HG02610 (cell line): ENCODE results near the gene YY1AP1.
"Not testable (repeated sequence)": the region's sequence is repeated elsewhere in the genome, so short reads cannot be mapped to it uniquely, and the experiment has no call there.

Experiments
- ATAC-seq: cut with Tn5 transposase; IDR thresholded peaks from one replicate; pipeline ENCODE4 v1.9.1; 2021; ENCODE audit warnings: mild to moderate bottlenecking, moderate library complexity; ENCODE audit not compliant: unreplicated experiment

Gene YY1AP1, protein sequence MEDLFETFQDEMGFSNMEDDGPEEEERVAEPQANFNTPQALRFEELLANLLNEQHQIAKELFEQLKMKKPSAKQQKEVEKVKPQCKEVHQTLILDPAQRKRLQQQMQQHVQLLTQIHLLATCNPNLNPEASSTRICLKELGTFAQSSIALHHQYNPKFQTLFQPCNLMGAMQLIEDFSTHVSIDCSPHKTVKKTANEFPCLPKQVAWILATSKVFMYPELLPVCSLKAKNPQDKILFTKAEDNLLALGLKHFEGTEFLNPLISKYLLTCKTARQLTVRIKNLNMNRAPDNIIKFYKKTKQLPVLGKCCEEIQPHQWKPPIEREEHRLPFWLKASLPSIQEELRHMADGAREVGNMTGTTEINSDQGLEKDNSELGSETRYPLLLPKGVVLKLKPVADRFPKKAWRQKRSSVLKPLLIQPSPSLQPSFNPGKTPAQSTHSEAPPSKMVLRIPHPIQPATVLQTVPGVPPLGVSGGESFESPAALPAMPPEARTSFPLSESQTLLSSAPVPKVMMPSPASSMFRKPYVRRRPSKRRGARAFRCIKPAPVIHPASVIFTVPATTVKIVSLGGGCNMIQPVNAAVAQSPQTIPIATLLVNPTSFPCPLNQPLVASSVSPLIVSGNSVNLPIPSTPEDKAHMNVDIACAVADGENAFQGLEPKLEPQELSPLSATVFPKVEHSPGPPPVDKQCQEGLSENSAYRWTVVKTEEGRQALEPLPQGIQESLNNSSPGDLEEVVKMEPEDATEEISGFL

DNA sequence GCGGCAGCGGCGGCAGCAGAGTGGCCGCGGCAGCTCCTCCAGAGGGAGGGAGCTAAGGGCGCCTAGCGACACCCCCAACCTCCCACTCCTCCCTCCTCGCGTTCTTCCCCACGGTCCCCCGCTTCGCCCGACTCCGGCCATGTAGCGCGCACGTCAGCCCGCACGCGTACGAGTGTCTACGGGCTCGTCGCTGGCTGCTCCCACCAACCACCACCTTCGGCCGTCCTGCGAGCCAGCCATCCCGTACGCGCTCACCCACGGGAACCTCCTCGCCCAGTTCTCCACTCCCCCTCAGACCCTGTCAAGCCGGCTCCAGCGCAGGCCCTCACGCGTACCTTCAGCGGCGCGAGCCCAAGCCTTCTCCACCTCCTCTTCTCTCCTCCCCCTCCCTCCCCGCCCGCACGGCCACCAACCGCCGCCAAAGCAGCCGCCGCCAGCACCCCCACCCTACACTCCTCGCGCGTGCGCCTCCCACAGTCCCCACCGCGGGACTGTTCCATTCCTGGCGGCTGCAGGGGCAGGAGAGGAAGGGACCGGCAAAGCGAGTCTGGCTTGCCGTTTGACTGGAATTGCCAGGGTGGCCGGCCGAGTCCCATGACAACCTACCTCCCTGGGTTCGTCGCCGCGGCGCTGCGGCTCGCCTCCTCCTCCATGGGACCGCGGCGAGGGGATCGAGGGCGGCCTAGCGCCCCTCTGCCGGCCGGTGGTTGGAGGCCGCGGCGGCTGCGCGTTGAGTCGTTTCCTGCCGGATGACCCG, at the start of gene YY1AP1:
TSS of gene YY1AP1 (minus strand) at position 451 of the 757 bp plus-strand sequence. CDS start 8,338 bp downstream, outside the sequence.
- ATAC-seq = peak; percentile 81

DNA sequence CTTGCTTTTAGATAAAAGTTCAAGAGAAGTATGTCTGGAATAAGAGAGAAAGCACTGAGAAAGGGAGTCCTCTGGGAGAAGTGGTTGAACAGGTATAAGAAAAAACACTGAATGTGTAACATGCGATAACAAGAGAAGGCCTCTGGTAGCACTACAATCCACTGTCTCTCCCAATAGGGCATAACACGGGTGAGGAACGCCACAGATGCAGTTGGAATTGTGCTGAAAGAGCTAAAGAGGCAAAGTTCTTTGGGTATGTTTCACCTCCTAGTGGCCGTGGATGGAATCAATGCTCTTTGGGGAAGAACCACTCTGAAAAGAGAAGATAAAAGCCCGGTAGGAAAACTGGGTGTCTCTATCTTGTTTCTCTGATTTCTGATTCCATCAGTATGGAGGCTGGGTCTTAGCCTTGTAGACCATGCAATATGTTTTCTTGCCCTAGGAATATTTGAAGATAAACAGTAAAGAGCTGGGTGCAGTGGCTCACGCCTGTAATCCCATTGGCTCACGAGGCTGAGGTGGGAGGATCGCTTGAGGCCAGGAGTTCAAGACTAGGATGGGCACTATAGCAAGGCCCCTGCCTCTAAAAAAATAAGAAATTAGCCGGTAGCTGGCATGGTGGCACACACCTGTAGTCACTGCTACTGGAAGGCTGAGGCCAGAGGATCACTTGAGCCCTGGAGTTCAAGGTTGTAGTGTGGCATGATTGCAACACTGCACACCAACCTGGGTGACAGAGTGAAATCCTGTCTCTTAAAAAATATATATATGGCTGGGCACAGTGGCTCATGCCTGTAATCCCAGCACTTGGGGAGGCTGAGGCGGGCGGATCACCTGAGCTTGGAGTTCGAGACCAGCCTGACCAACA, 40.7 kb upstream of the YY1AP1 start:
- ATAC-seq = no peak

DNA sequence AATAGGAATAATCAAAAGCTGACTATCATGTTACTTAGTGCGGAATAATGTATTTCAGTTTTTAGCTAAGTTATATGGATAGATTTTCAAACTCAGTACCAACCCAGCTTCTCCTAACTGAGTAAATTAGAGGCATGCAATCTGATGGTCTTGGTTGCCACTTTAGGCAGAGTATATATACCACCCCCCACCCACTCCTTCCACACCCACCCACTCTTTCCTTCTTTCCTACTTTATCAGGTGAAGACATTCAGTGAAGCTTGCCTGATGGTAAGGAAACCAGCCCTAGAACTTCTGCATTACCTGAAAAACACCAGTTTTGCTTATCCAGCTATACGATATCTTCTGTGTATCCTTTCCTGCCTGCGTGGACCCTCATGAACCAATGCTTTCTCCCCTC, 36.6 kb upstream of the YY1AP1 start:
- no peak for ATAC-seq

DNA sequence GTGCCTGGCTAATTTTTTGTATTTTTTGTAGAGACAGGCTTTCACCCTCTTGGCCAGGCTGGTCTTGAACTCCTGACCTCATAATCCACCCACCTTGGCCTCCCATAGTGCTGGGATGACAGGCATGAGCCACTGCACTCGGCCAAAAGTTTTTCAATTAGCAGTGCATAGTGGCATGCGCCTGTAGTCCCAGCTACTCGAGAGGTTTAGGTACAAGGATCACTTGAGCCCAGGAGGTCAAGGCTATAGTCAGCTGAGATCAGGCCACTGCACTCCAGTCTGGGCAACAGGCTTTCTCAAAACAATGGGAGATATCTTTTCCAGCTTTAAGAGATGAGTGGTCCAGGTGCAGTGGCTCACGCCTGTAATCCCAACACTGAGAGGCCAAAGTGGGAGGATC, 31.1 kb upstream of the YY1AP1 start:
- ATAC-seq = no peak

DNA sequence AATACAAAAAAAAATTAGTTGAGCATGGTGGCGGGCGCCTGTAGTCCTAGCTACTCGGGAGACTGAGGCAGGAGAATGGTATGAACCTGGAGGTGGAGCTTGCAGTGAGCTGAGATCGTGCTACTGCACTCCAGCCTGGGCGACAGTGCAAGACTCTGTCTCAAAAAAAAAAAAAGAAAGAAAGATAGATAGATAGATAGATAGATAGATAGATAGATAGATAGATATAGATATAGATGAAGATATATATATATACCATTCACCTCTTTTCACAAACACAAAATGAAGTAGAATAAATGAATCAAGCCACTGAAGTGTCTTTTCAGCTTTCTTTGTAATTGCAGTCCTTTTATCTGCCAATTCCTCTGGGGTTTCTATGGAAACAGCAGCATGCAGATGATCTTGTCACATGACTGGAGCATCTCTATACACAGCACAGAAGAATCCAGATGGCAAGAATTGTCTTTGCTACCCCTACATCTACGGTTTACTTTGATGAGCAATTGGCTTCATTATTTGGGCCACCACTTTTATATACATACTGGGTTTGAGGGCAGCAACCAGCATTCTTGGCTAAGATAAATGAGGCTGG, 30.0 kb upstream of the YY1AP1 start:
- not testable (repeated sequence) for ATAC-seq

DNA sequence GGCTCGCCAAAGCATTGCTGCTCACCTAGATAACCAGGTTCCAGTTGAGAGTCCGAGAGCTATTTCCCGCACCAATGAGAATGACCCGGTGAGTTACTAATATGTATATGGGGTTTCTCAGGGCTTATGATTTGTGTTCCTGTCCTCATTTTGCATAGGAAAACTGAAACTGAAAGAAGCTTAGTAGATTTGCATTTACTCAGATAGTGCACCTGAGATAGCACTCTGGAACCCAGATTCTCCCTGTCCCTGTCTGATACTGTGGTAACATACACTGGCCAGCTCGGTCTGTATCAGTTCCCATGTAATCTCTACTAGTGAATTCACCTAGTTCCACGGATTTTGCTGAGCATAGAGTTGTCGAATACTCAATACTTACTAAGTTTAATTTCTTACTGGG, 28.5 kb upstream of the YY1AP1 start:
- ATAC-seq = peak; percentile 87

DNA sequence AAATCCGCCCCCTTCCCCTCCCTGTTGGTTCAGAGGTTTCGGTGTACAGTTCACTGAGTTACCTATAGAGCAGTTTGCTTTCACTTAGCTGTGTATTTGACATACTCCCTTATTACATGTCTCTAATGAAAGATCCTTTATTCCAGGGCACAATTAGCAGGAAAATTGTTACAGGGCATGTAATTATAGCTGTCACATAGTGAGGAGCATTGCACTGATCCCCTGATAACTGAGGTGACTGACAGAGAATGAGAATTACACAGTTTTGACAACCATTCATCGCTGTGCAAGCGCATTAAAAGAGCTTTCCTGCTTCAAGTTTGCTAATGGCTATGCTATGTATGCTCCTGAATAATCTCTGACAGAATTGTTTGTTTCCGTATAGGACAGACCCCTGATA, 27.2 kb upstream of the YY1AP1 start:
- ATAC-seq = no peak

DNA sequence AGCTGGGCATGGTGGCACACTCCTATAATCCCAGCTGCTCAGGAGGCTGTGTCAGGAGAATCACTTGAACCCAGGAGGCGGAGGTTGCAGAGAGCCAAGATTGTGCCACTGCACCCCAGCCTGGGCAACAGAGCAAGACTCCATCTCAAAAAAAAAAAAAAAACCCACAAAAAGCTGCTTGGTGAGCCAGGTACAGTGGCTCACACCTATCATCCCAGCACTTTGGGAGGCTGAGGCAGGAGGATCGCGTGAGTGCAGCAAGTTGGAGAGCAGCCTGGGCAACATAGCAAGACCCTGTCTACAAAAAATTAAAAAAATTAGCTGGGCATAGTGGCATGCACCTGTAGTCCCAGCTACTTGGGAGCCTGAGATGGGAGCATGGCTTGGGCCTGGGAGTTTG, 26.5 kb upstream of the YY1AP1 start:
- ATAC-seq = not testable (repeated sequence)

DNA sequence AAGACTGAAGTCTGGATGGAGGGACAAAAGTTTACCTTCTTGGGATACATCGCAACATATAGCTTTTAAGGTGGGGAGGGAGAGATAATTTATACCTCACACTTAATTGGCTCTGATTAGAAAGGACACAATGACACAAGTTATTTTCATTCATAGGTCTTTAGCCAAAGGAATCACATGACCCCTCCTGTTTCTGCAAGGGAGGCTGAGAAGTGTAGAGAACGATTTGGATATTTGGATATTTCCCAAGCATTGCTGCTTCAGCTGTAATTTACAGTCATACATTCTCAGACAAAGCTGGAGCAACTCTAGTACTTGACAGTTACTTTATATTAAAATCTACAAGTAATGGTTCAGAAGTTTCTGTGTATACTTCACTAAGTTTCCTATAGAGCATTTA, 24.5 kb upstream of the YY1AP1 start:
- ATAC-seq = no peak

DNA sequence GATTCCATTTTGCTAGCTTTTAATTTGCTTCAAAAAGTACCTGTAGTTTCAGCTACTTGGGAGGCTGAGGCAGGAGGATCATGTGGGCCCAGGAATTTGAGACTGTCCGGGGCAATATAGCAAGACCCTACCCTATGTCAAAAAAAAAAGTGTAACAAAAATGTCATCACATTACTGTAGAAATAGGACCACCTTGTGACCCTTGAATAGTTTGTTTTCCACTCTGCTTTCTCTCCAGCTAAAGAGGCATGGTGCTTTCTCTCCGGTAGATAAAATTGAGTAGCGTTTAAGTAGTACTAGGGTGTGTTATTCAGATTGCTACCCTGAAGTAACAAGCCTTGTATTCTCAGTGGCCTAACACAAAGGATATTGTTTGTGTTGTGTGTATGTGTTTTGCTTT, 24.1 kb upstream of the YY1AP1 start:
- not testable (repeated sequence) for ATAC-seq

DNA sequence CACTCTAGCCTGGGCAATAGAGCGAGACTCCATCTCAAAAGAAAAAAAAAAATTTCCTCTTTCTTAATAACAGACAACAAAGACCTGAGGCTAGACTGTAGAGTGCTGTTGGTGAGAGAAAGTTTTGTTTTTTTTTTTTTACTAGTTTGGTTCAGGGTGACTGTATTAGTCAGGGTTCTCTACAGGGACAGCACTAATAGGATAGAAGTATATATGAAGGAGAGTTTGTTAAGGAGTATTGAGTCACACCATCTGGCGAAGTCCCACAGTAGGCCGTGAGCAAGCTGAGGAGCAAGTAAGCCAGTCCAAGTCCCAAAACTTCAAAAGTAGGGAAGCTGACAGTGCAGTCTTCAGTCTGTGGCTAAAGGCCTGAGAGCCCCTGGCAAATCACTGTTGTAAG, 22.9 kb upstream of the YY1AP1 start:
- not testable (repeated sequence) for ATAC-seq

DNA sequence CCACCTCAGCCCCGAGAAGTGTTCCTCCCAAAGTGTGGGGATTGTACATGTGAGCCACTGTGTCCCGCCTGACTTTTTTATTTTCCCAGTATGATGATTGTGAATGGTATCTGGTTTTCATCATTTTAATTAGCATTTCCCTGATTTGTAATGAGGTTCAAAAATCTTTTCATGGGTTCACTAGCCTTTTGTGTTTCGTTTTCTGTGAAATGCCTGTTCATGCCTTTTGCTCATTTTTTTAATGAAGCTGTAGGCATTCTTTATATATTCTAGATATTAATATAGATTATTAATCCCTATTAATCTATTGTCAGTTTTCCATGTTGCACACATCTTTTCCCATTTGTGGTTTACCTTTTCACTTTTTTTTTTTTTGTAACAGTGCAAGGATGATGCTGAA, 20.8 kb upstream of the YY1AP1 start:
- no peak for ATAC-seq

DNA sequence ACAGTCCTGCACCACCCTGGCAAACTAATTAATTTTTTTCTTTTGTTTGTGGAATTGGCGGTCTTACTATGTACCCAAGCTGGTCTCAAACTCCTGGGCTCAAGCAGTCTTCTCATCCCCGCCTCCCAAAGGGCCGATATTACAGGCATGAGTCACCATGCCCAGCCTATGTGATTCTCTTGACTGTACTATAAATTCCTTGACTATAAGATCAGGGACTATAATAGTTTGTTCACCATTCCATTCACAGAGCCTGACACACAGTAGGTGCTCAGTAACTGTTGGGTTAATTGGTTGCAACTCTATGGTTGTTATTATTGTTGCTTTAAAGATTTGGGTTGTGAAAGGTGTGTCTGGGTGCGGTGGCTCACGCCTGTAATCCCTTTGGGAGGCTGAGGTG, 17.6 kb upstream of the YY1AP1 start:
- ATAC-seq = no peak

DNA sequence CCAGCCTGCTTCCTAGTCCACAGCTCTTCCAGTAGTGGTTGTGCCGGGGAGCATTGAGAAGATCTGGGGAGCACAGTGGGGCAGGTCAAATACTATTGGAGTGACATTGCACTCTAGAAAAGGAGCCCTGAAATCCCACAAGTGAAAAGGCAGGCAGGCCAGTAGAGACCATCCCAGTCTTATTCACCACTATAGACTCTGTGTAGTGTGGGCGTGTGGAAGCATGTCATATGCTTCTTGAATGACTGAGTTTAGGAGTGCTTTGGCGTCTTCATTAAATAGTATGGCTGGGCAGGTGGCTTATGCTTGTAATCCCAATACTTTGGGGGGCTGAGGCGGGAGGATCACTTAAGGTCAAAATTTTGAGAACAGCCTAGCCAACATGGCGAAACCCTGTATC, 15.8 kb upstream of the YY1AP1 start:
- ATAC-seq = not testable (repeated sequence)

DNA sequence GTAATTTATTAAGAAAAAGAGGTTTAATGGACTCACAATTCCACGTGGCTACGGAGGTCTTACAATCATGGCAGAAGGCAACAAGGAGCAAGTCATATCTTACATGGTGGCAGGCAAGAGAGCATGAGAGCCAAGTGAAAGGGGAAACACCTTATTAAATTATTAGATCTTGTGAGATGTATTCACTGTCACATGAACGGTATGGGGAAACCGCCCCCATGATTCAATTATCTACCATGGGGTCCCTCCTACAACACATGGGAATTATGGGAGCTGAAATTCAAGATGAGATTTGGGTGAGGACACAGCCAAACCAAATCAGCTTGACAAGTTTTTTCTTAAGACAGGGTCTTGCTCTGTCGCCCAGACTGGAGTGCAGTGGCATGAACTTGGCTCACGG, 14.6 kb upstream of the YY1AP1 start:
- ATAC-seq = no peak

DNA sequence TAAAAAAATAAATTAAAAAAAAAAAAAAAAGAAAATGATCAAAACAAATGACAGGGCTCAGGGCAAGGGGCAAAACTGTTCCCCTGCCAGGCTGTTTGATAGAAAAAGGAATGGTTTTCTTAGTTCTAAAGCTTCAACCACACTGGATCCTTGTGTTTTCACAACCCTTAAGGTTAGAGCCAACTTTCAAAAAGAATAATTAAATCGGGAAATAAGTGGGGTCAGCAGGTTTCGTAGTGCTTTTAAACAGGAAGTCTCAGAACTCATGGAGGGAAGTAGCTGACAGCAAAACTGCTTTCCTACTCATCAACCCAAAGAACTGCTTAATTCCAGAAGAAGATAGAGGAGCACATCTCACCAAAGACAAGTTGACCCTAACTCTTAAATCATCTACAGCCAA, 13.1 kb upstream of the YY1AP1 start:
- not testable (repeated sequence) for ATAC-seq

DNA sequence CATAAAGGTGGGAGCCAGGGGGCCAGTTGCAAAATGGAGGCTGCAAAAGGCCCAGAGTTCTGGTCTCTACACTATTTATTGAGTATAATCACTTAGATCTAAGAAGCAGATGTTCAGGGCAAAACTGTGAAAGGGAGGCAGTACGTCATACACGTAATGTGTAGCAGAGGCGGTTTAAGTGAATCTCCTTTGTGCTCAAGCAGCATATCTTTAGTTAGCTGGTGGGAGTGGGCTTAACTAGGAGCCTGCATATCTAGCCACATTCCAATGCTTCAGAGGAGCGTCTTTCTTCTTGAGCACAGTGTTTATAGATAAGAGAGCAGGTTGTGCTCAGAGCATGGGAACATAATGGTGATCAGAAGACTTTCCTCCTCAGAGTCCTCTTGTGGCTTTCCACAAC, 10.5 kb upstream of the YY1AP1 start:
- ATAC-seq = not testable (repeated sequence)

DNA sequence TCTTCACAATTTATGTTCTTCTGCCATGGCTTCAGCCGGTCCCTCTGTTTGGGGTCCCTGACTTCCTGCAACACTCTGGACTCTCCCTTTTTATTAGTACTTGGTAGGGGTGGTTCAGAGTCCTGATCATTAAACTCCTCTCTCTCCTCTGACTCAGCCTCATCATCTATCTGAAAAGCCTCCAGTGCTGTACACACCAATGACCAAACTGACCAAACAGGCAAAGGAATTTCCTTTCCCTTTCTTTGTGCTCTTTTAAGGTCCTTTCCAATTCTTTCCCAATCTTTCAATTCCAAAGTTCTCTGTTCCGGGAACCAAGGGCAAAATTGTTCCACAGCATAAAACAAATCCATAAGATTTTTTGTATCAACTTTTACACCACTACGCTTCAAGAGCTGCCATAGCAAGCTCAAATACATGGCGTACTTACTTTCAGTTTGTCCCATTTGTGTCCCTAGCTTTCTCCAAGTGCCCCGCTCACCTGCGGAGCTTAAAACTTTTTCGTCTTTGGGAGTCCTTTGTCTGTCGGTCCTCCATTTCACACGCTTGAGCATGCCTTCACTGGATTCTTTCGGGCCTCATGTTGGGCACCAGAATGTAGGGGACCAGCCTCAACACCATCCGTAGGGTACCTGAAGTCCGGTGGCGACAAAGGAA, 9.9 kb upstream of the YY1AP1 start:
- ATAC-seq = no peak

DNA sequence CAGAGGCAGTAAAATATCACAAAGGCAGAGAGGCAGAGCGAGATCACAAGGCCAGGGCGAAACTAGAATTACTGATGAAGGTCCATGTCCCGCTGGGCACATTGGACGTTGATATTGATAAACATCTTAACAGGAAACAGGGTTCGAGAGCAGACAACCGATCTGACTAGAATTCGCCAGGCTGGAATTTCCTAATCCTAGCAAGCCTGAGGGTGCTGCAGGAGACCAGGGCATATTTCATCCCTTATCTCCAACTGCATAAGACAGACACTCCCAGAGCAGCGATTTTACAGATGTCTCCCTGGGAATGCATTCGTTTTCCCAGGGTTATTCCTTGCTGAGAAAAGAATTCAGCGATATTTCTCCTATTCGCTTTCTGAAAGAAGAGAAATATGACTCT, 9.0 kb upstream of the YY1AP1 start:
- not testable (repeated sequence) for ATAC-seq

DNA sequence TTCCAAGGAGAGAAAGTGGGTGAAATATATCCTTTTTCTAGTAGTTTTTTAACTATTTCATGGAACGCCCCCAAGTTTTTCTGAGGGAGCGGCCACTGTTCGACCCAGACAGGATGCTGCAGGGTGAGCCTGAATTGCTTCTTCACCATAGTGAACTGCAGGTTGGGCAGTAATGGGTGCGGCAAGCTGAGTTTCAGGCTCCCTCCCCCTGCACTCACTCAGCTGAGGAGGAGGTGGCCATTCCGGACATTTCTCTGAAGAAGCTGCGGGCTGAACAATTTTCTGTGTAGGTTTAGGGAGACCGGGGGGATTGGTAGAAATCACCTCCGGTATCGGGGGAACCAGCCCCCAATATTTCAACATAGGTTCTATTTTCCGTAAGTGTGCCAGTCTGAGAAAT, 8.5 kb upstream of the YY1AP1 start:
- no peak for ATAC-seq
